LoVo (cell line): ENCODE data around the gene CDS2.
"Not testable (repeated sequence)": the region's sequence is repeated elsewhere in the genome, so short reads cannot be mapped to it uniquely, and the experiment has no call there.

Source experiments
- DNase-seq: peaks from one replicate; pipeline ENCODE4 v3.0.0-alpha.2; 2016; ENCODE audit warnings: low spot score

CDS2 gene

DNA sequence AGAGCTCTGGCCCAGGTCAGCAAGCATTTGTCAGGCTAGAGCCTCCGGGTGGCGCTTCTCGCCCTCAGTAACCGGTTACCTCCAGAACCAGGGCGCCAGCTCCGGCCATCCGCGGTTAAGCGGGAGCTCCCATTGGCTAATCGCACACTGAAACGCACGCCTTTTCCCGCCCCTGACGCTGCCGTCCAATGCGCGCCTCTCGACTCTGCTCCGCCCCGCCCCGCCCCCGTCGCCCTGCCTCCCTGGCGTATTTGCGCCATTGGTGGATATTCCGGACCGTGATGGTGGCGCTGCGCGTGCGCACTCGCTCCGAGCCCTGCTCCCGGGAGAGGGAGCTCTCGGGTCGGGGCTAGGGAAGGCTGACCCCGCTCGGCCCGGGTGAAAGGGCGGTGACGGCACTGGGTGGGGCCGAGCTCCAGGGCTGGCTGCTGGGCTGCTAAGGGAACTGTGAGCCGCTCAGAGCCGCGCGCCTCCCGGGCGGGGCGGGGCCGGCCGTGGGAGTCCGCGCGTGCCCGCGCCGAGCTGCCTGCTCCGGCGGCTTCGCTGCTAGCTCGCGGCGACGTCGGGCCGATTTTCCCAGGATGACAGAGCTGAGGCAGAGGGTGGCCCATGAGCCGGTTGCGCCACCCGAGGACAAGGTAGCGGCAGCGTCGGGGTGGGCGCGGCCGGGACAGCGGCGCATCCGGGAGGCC, at the start of gene CDS2:
TSS of gene CDS2 (plus strand) at position 497 of the 692 bp plus-strand sequence. CDS start at position 582, 85 bp downstream.
- DNase-seq: peak; percentile 98

DNA sequence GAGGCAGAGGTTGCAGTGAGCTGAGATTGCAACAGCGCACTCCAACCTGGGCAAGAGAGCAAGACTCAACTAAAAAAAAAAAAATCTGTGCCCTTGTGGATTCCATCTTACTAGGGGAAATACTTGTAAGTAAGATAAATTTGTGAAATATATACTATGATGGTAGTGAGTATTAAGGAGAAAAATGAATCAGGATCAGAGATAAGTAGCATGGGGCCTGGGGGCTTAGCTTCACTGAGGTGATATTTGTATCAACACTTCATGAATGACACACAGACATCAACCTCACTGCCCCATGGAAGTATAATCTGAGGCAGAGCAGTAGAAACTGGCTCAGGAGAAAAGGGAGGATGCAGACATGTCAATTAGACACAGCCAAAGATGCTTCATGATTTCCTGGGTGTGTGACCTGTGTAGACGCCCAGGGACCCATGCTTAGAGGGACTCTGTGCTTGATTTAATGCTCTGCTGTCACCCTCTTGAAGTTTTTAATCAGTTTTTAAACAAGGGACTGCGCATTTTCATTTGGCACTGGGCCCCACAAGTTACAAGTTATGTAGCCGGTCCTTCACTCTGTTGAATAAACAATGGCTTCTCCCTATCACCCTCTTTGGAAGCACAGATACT, 48.9 kb upstream of the CDS2 start:
- DNase-seq: no peak

DNA sequence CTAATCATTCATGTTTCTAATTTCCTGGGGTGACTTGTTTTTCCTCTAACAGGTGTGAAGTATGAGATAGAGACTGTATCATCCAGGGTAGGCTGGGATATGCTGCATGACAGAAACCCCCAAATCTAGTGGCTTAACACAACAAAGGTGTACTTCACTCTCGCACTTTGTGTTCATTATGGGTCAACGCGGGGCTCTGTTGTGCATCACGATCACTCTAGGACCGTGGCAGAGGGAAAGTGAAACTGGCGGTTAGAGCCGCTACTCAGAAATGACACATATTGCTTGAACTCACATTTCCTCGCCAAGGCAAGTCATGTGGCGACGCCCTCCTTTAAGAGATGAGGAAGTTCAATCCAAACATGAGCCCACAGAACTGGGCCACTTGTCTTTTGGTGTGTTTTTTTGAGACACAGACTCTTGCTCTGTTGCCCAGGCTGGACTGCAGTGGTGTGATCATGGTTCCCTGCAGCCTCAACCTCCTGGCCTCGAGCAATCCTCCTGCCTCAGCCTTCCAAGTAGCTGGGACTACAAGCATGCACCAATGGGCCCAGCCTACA, 48.3 kb upstream of the CDS2 start:
- peak; percentile 67 for DNase-seq

DNA sequence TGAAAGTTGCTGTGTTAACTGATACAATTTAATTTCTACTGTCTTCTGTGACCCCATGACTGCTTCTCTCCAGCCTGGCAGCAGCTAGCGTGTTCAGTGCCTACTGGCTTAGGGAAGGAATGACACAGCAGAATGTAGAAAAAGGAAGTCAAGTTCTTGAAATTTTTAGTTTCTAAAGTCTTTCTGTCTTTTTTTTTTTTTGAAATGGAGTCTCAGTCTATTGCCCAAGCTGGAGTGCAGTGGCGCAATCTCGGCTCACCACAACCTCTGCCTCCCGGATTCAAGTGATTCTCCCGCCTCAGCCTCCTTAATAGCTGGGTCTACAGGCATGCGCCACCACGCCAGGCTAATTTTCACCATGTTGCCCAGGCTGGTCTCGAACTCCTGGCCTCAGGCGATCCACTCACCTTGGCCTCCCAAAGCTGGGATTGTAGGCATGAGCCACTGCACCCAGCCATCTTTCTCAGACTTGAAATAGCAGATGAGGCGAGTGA, 46.4 kb upstream of the CDS2 start:
- no peak for DNase-seq

DNA sequence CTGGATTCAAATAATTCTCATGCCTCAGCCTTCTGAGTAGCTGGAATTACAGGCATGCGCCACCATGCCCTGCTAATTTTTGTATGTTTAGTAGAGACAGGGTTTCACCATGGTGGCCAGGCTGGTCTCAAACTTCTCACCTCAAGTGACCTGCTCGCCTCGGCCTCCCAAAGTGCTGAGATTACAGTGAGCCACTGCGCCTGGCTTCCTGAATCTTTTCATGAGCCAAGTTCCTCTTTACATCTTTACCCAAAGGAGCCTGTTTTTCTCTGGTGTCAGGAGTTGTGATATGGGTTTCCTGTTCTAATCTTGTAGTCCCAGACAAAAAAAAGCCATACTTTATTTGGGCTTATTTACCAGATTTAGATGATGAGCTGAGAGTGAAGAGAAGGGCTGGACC, 41.4 kb upstream of the CDS2 start:
- DNase-seq: no peak

DNA sequence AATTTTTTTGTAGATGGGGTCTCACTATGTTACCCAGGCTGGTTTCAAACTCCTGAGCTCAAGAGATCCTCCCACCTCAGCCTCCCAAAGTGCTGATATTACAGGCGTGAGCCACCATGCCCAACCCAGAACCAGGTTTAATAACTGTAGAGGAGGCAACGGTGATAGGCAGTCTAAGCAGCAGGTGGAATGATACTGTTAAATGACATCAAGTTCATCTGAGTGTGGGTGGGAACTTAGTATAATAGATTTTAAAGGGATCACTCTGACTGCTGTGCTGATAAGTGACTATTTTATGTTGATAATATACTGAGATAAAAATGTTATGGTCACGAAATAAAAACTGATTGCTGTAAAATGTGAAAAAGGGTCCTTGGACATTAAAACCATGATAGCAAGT, 38.1 kb upstream of the CDS2 start:
- no peak for DNase-seq

DNA sequence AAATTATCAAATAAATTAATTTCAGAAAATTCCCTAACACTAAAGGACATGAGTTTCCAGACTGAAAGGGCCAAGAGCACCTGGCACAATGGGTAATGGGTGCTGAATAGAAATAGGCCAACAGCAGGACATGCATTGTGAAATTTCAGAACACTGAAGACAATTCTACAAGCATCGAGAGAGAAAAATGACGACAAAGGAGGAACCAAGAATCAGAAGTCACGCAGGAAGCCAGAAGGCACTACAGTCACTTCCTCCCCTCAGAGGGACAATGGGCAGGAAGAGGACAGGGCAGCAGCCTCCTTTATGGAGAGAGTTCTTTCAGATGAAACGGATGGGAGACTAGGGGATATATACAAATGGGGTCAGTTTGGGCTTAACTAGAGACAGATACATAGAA, 36.6 kb upstream of the CDS2 start:
- DNase-seq: no peak

DNA sequence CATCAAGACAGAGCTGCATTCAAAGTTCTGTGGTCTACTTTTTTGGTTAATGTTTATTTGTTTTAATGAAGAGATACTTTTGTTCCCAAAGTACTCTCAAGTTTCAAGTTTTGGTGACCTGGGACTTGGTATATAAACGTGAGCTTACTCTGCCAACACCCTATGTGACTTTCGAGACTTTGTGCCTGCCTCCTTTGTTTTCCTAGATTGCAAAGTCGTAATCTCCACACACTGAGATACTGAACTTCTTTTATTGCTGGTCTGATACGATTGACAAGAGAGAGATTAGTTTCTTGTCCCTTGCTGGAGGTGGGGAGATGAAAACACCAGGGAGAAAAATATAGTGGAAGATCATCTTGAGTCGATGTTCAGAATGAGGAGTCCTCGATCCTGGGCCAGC, 34.9 kb upstream of the CDS2 start:
- DNase-seq: no peak

DNA sequence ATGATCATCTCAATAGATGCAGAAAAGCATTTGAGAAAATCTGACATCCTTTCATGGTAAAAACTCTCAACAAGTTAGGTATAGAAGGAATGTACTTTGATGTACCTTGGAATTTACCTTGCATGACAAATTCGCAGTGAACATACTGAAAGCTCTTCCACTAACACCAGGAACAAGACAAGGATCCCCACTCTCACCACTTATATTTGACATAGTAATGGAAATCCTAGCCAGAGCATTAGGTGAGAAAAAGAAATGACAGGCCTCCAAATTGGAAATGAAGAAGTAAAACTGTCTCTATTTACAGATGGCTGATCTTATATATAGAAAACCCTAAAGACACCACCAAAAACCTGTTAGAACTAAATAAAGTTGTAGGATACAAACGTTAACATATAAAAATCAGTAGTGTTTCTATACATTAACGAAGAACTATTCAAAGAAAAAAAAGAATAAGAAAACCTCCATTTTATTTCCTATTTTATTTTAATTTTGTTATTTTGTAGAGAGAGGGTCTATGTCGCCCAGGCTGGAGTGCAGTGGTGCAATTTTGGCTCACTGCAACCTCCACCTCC, 34.0 kb upstream of the CDS2 start:
- no peak for DNase-seq

DNA sequence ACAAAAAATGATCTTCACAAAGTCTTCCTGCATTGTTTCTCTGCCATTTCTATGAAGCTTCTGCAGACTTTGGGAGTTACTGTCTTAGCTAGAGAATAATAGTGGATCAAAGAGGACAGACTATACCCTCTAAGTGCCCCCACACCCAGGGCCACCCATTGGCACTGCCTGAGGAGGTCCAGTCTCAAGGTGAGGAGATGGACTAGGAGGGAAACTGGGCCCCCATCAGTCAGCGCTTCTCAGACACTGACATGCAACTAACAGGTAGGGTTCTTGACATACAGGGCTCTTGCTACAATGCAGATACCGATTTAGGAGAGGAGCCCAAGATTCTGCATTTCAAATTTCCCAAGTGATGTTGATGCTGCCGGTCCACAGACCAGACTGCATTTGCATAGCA, 31.4 kb upstream of the CDS2 start:
- no peak for DNase-seq

DNA sequence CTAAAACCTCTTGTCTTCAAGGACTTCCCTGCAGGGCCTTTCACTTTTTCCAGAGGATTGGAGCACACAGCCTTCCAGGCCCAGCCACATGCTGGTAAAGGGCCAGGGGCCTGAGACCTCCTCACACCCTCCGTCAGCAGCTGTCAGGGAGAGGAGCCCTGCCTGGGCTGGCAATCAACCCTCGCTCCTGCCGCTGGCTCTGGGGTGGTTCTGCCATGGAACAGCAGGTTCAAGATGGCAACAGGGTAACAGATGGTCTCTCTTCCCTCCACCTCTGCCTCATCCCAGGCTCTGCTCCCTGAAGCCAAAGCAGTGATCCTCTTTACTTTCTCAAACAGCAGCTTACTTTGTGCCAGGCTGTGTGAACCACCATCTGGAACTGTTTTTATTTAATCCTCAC, 30.9 kb upstream of the CDS2 start:
- no peak for DNase-seq

DNA sequence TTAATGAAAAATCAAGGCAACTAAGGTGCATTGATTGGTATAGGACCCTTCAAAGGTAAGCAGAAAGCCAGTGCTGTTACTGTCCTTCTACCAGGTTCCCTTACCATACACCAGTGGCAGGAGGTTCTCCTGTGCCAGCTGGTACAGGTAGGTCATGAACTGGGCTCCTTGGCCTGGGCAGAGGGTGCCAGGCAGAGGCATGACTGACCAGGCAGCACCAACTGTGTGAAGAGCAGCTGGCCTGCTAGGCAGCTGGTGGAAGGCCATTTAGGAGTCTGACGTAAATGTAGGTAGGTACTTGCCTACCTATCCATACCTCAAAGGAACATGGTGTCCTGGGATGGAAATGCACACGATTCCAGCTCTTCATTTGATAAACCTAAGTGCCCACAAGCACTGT, 30.3 kb upstream of the CDS2 start:
- DNase-seq: no peak

DNA sequence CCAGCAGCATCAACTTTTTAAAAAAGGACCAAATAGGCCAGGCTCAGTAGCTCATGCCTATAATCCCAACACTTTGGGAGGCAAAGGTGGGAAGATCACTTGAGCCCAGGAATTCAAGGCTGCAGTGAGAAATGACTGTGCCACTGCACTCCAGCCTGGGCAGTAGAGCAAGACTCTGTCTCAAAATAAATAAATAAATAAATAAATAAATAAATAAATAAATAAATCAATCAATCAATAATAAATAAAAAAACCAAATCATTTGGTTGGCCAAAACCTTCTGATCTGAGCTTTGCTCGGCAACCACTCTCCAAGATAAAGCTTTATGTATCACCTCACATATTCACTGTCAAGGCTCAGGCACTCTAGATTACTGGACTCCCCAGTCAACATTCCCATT, 27.8 kb upstream of the CDS2 start:
- not testable (repeated sequence) for DNase-seq

DNA sequence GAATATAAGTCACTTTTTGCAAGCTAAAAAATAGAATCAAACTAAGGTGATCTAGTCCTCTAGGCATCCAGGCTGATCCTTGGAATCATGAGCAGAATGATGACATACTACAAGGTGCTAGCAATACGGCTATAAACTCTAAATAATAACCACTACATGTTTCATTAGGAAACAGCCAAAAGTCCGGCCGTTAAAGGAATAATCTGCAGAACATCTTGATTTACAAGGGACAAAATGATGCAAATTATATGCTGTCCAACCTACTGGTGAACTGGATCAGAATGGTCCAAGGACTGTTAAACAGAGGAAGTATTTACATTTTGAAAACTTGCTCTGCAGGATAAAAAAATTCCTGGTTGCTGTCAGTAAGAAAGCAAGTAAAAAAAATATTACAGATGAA, 26.9 kb upstream of the CDS2 start:
- not testable (repeated sequence) for DNase-seq

DNA sequence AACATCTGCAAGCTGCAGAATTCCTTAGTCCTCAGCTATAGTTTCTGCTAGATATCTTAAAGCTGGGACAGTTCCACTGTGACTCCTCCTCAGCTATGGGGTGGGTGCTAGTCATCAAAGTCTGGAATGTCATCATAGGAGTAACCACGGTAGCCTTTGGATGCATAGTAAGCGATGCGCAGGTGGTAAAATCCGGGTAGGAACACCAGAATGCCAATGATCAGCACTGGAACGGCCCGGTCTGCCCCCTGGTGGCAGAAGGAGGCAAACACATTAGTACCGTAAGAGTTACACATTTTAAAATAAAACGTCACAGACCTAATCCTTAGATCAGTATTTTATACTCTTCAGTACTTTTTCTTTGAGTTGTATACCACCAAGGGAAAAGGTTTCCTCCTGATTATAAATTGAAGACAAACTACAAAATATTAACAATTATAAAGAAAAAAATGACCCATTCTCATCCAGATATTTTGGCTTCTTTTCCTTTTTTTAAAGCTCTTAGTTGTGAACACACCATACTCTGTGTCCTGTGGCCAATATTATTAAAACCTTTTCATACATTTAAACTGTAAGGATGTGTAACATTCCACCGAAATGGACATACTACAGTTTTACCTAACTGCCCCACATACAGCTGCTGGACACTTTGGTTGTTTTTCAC, 26.0 kb upstream of the CDS2 start:
- peak; percentile 66 for DNase-seq

DNA sequence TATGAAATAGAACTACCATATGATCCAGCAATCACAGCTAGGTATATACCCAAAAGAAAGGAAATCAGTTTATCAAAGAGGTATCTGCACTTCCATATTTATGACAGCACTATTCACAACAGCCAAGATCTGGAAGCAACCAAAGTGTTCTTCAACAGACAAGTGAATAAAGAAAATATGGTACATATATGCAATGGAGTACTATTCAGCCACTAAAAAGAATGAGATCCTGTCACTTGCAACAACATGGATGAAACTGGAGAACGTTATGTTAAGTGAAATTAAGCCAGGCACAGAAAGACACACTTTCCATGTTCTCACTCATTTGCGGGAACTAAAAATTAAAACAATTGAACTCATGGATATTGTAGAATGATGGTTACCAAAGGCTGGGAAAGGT, 22.3 kb upstream of the CDS2 start:
- no peak for DNase-seq

DNA sequence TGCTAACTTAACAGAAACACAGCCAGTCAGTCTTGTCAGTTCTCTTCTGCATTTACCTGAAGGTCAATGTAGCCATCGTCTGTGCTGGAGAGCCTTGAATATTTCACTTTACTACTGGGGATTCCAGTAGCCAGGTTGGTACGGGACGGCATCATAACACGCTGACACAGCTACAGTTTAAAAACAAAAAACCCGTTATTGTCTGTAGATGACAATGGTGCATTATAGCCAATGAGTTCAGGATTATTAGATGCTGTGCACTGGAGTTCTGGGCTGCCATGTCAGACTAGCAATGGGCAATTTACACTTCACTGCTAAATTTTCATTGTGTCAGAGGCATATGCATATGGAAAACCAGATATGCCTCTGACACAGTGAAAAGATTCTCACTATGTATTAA, 17.5 kb upstream of the CDS2 start:
- no peak for DNase-seq

DNA sequence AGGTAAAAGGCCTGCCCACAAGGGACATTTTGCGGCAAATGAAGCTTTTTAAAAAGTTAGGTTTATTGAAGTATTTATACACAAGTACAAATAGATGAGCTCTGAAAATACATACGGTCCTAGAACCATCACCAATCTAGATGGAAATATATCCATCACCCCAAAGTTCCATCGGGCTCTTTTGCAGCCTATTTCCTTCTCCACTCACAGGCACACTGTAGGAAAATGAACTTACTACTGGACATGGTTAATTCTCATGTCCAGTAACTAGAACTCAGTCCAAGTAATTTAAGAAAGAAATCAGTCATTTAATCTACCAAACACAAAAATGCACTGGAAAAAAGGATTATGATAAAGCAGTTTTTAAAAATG, 13.2 kb upstream of the CDS2 start:
- DNase-seq: no peak

DNA sequence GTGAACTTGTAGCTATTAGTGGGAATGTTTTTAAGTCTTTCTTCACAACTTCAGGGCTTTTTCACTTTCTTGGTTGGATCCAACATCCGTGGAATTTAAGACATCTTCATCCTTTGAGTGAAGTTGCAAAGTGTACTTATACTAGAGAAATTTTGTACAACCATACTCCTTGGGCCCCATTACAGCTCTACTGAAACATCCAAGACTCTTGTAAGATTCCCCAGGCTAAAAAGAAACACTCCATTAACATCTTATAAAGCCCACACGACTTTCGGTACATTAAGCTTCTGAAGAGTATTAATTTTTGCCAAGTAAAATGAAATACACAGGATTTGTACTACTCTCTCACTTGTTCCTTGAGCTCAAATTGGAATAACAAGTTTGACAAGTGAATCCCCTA, 12.4 kb upstream of the CDS2 start:
- no peak for DNase-seq

DNA sequence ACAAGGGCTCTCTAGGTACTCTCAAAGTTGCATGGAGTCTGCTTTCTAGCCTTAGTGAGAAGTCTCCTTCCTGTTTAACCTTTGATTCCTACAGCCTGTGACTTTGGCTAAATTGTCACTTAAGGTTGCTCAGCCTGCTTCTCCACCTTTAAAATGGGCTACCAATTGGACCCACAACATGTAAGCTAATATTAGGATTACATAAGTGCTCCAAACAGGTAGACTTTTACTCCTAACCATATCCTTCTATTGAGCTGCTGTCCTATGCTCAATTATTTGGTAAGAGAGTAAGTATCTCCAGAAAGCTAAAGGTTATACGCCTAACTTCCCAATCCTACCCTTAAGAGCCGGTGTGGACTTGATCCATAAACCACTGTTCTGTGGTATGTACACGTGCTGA, 9.9 kb upstream of the CDS2 start:
- DNase-seq: no peak

DNA sequence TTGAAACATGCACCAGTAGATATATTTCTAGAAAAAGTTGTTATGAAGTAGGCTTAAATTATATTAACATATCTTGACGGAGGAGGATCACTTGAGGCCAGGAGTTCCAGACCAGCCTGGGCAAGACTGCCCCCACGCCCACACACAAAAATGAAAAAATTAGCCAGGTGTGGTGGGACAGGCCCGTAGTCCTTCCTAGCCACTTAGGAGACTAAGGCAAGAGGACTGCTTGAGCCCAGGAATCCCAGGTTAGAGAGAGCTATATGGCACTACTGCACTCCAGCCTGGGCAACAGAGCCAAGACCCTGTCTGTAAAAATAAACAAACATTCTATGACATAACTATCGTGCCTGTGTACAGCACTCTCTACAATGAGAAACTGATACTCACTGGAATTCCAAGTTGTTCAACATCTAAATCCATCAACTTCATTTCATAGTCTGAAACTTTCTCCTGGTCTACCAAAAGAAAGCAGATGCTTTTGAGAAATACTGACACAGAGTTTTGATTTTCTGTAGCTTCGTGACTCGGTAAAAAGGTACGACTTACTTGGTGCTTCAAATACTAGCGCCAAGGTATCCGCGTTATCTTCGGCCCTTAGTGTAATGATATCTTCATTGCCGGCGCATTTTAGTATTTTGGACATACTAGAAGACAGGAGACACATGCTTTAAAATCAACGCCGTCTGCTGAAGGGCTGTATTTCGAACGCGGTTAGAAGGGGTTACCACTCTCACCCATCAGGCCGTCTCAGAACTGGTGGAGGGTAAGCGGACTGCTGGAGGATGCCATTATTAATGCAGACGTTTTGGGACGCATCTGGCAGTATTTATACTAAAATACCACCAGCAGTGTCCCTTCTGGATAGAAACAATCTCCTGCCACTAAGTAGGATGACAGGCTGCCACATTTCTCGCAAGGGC, 8.3 kb upstream of the CDS2 start:
- DNase-seq: no peak

DNA sequence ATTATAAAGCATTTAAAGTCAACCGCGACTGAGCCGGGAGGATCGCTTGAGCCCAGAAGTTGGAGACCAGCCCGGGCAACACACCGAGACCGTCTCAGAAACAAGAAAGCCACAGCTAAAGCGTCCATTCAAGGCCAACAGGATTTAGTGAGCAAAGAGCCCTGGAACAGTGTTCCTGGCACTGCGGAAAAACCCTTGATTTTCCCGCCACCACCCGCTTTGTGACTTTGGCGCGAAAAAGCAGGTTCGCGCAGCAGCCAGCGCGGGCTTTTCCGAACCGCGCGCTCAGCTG, 7.7 kb upstream of the CDS2 start:
- no peak for DNase-seq
